GM19463 (cell line): ENCODE measurements around the gene UNC5C.

Experiments
- ATAC-seq: cut with Tn5 transposase; IDR thresholded peaks from one replicate; pipeline ENCODE4 v1.9.1; 2021; ENCODE audit warnings: mild to moderate bottlenecking, moderate library complexity; ENCODE audit not compliant: unreplicated experiment

The UNC5C gene

GRCh38 chr4:95548738-95549245, at the start of gene UNC5C:
Gene UNC5C, minus strand, starts transcription at chr4:95548973.
- ATAC-seq, result no peak

DNA sequence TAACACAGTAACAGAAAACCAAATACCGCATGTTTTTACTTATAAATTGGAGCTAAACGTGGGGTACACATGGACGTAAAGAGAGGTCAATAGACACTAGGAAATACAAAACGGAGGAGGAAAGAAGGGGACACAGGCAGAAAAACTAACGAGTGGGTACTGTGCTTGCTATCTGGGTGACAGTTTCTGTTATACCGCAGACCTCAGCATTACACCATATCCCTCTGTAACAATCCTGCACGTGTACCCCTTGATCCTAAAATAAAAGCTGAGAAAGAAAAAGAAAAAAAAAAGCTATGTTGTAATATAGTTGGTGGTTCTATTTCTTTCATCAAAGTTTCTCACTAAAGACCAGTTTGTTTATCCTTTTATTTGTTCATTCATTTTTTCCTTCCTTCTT, 47.9 kb upstream of the UNC5C start:
- ATAC-seq, result no peak

DNA sequence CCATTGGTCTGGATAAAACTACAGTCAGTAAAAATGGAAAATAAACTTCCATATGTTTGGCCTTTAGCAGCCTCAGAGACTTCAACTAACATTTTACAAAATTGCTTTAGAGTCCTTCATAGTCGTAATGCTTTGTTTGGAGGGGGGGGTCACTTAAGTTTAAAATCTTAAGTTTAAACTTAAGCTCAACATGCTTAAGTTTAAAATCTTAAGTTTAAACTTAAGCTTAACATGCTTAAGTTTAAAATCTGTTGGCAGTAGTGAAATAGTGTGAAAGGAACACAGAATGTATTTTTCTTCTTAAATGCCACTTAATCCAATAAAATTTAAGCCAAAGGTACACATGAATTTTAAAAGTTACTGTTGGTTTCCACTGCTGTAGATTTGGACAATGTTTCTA, 45.9 kb upstream of the UNC5C start:
- ATAC-seq, result no peak

- ATAC-seq, result no peak
Measured at GRCh38 chr4:95594013-95594412, 45.2 kb upstream of the UNC5C start.

- ATAC-seq, result no peak
Measured at GRCh38 chr4:95591278-95591677, 42.5 kb upstream of the UNC5C start.

DNA sequence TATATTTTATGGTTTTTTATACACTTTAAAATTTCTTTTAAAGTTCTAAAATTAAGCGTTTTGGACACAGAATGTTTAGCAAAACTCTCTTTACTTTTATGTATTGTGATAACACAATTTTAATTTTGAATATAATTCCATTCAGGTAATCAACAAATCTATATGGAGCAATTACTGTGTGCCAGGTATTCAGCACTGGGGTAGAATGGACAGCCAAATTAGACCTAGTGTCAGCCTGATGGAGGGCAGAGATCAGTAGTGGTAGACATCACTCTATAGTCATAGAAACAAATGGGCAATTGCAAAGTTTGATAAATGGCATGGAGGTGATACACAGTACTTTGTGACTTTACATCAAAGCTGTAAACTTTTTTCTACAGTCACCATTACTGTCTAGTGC, 41.8 kb upstream of the UNC5C start:
- no peak for ATAC-seq

- ATAC-seq, result no peak
Measured at GRCh38 chr4:95585016-95585695, 36.4 kb upstream of the UNC5C start.

GRCh38 chr4:95580226-95580625, 31.5 kb upstream of the UNC5C start:
- ATAC-seq, result no peak

DNA sequence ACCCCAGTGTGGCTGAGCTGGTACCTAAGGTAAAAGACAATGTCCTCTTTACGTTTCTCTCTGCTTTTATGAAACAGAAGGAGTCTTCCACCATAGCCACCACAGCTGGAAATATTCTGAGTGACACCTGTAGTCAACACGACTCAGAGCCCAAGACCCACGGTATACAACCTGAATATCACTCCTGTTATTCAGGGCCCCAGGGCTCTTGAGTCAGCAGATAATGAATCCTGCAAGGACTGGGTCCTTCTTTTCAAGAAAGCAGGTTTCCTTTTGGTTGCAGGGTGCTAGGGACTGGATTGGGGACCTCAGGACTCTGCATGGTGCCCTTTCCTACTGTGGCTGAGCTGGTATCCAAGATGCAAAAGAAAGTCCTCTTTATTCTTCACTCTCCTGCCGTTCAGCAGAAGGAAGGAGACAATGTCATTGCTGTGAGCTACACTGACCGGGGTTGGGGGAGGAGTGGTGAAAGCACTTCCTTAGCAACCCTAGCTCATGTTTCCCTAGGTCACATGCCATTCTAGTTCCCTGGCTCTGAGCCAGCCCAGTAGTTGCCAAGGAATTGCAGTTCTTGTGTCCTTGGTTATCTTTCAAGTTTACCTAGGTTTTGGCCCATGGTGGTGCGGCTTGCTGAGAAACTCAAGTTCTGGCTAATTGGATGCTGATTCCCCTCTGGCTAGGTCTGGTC, 23.7 kb upstream of the UNC5C start:
- ATAC-seq, result no peak

GRCh38 chr4:95571577-95571976, 22.8 kb upstream of the UNC5C start:
- no peak for ATAC-seq

- no peak for ATAC-seq
Measured at GRCh38 chr4:95563638-95564337, 15.0 kb upstream of the UNC5C start.

- ATAC-seq, result no peak
Measured at GRCh38 chr4:95560774-95561173, 12.0 kb upstream of the UNC5C start.

DNA sequence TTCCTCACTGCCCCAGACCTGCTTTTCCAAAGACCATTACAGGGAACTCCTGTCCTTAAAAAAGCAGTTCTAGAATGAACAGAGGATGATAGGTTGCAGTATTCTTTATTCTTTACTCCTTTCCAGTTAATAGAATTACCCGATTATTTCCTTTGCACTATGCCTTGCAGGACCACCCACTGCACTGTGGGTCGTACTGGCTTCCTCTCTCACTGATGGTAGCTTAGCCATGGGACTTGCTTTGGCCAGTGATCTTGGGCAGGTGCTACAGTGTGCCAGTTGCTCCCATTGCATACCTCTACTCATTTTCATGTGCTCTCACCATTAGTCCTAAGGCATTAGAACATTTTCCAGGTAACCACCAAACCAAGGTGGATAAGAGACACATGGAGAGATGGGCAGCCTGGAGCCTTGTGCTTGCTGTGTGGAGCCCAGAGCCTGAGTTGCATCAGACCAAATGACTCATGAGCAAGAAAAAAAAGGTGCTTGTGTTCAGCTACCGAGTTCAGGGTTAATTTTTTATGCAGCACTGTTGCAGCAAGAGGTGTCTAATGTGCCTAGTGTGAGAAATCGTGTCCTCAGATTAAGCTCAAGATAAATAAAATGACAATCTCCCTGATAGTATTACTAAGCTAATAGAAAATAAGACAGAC, 7.6 kb upstream of the UNC5C start:
- no peak for ATAC-seq

- no peak for ATAC-seq
Measured at GRCh38 chr4:95552942-95553550, 4.3 kb upstream of the UNC5C start.

DNA sequence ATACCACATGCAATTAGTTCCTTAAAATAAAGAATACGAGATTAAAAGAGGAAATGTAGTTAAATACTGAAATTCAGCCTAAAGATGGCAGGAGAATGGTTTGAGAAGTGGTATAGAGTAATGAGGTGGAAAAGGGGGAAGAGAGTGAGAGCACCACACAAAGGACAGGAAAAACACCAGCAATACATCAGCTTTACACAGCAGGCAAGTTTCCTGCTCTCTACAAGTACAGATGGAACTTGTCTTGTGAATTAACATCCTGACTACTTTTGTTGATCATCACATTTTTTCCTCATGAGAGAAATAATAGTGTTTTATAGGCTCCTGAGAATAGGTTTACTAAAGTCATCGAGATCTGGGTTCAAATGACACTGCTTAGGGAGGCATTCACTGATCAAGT, 2.9 kb upstream of the UNC5C start:
- ATAC-seq, result no peak

GRCh38 chr4:95550115-95550987, 1.6 kb upstream of the UNC5C start:
- no peak for ATAC-seq

GRCh38 chr4:95549246-95550114, 707 bp upstream of the UNC5C start:
- ATAC-seq, result peak; percentile 93

DNA sequence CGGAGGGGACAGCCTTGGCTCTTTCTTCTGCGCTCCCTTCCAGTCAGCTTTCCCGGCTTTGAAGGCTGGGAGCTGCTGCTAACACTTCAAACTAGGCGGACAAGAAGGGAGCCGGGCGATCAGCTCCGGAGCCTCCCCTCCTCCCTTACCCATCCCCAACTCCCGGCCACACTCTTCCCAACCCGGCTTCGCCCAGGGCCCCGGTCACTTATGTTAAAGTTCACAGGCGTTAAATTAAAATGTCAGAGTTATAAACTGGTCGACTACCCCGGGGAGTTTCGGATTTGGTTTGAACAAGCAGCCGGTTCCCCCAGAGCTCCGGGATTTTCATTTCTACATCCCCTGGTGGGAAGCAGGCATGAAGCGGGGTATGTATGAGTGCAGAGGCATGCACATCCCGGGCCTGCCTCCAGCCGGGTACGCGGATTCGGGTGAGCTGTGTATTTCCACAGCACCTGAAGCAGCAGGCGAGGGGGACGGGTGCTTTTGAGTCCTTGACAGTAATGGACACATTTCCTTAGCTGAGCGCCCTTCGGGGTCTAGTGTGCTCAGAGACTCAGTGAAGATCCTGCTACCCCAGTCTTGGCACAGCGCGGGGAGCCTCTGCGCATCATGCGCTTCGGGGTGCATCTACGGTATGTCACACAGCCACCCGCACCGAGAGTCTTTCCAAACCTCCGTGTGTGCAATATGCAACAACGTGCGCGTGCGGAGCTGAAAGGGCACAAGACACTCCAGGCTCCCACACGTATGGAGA, 880 bp downstream of the UNC5C start:
- no peak for ATAC-seq
